ENCODE results near the gene PPP2R1B. TPM values are rescaled to one million over a fixed set of nuclear protein-coding genes. Genes with fewer than 3 reads are reported as not detected.

PPP2R1B gene
- 10 to 100 TPM; 22.4 to 39.2 (median 25.3) TPM for total RNA-seq

DNA sequence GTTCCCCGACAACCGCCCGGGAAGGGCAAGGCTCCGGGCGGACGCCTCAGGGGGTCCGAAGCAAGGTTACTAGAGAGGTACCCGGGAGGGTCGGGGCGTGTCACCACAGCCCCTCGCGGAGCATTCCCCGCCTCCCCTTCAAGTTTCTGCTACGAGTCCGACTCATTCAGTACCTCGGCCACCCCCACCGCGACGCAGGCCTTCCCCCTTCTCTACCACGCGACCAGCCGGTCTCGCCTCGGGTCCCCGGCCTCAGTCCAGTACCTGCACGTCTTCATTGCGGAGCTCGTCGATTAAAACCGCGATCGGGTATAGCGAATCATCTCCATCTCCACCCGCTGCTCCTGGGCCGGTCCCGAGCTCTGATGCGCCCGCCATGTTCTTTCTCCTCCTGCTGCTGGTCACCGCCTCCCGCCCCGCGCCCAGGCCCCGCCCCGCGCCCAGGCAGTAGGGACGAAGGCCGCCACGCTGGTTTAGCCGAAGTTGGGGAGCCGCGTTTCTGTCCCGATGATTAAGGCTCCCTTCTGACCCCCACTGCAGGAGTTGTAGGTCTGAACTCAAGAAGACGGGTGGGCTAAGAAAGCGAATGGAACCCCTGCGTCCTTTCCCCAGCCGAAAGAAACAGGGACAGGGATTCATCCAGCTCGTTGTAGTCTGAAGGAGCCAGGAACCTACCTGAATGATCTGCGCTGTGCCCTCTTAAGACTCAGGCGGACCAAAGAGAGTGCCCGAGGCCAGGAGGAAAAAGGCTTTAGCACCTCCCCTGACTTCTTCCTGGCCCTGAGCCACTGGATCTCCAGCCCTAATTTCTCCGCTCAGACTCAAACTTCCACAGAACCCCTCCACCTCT is at the start of gene PPP2R1B:
TSS of gene PPP2R1B (minus strand) at position 406 of the 850 bp plus-strand sequence. CDS start at position 378, 28 bp downstream.
- peak within 1 kb of the TSS; percentile 64 to 93 (median 89) for H3K4me3 ChIP-seq (replicated peaks in 1 of 3)
- H3K4me1 ChIP-seq = peaks cover 7 to 14% of the 10 kb centered on the region in 2 donors
- intact Hi-C loops (cut with DNase I) = no loop called here
- H3K27me3 ChIP-seq = no peaks in the 10 kb centered on the region
- TF ChIP-seq, protein P1, sequence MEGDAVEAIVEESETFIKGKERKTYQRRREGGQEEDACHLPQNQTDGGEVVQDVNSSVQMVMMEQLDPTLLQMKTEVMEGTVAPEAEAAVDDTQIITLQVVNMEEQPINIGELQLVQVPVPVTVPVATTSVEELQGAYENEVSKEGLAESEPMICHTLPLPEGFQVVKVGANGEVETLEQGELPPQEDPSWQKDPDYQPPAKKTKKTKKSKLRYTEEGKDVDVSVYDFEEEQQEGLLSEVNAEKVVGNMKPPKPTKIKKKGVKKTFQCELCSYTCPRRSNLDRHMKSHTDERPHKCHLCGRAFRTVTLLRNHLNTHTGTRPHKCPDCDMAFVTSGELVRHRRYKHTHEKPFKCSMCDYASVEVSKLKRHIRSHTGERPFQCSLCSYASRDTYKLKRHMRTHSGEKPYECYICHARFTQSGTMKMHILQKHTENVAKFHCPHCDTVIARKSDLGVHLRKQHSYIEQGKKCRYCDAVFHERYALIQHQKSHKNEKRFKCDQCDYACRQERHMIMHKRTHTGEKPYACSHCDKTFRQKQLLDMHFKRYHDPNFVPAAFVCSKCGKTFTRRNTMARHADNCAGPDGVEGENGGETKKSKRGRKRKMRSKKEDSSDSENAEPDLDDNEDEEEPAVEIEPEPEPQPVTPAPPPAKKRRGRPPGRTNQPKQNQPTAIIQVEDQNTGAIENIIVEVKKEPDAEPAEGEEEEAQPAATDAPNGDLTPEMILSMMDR (IDR thresholded peaks at IDR 0.05) = no peak
- peak in 1 of 2 donors; percentile 92 for TF ChIP-seq POLR2A (IDR thresholded peaks at IDR 0.05)
- WGBS, 2 donors = 0 to 1% methylated on average over 26 to 44 of the region's 61 CpGs
- DNase-seq = peak; percentile 92 to 93
- peak within 1 kb of the TSS; percentile 89 to 98 (median 93) for H3K27ac ChIP-seq
- H3K36me3 ChIP-seq = peaks cover 0 to 6% of the 10 kb centered on the region in 2 donors
- no peaks in the 10 kb centered on the region for H3K9me3 ChIP-seq

DNA sequence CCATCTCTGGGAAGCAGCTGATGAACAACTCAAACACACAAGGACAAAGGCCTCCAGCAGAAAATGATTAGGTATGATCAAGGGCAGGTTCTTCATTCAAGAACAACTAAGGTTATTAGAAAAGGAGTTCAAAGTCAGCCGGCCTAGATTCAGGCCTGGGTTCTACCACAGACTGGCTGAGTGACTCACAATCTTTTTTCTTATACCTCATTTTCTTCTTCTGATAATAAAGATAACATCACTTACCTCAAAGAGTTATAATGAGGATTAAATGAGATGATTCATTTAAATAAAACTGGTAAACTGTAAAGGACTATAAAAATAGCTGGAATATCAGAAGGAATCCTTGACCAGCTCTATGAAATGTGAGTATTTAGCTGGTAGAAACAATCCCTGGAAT is 49.3 kb upstream of the PPP2R1B start:
- peak overlapping the region in 1 of 3 donors; percentile 35 for H3K27ac ChIP-seq

DNA sequence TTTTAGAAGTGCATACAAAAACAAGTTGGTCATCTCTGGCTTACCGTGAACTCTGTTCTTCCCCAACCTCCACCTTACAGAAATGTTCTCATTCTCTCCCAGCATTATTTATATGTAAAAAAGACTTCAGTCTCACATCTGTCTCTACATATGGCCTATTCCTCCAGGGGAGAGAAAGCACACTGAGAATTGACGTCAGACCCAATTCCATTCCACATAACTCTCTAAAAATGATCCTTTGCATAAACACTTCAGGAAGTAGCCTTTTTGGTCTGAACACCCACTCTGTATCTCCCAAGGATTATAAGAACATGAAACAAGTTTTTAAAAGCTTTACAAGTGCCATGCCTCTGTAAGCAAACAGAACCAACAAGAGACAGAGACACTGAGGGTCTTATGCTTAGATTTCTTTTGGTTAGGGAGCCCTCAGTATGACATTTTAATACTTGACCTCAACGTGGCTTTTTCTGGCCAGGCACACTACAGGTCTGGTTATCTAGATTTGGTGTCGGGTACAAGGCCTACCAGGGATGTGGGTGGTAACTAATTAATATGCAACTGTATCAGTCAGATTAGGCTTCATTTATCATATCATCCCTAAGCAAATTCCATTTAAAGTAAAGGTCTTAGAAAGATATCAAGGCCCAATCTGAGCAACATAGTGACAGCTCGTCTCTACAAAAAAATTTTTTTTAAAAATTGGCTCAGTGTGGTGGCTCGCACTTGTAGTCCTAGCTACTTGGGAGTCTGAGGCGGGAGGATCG is 48.5 kb upstream of the PPP2R1B start:
- 76 to 80% methylated on average over 8 of the region's 8 CpGs for WGBS, 2 donors
- Histone ChIP-seq H3K4me3 (replicated peaks in 1 of 3) (no peak overlapping the region), H3K27me3 (no peaks in the 10 kb centered on the region), H3K4me1 (peaks cover 10 to 12% of the 10 kb centered on the region in 2 donors), H3K9me3 (no peaks in the 10 kb centered on the region), H3K27ac (peak overlapping the region in 2 of 3 donors; percentile 34 to 35), H3K36me3 (no peaks in the 10 kb centered on the region)
- DNase-seq = no peak
- intact Hi-C loops (cut with DNase I) = no loop called here
- no peak for TF ChIP-seq POLR2A (IDR thresholded peaks at IDR 0.05)
- TF ChIP-seq, protein P1 (IDR thresholded peaks at IDR 0.05) = no peak

More for the DNA sequence above, 49.3 kb upstream of the PPP2R1B start:
- TF ChIP-seq POLR2A (IDR thresholded peaks at IDR 0.05) = no peak
- TF ChIP-seq, protein P1 (IDR thresholded peaks at IDR 0.05) = no peak
- H3K9me3 ChIP-seq = no peaks in the 10 kb centered on the region
- no peak overlapping the region for H3K4me3 ChIP-seq (replicated peaks in 1 of 3)
- no peaks in the 10 kb centered on the region for H3K27me3 ChIP-seq
- peaks cover 10 to 19% of the 10 kb centered on the region in 2 donors for H3K4me1 ChIP-seq
- intact Hi-C loops (cut with DNase I) = no loop called here
- H3K36me3 ChIP-seq = no peaks in the 10 kb centered on the region
- WGBS, 2 donors = 96 to 98% methylated on average over 1 of the region's 1 CpG
- no peak for DNase-seq

DNA sequence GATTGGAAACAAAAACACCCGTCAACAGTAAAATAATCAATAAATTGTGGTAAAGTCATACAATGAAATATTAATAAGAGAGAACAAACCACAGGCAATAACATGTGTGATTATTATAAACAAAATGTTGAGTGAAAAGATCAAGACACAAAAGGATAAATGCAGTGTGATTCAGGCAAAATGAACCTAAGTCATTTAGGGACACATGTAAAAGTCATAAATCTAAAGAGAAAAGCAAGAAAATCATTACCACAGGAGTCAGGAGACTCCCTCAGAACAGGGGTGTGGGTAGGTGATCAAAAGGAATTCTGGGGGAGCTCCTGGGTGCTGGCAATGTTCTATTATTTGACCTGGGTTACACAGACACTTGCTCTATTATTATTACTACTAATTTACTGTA is 47.9 kb upstream of the PPP2R1B start:
- Histone ChIP-seq H3K4me3 (replicated peaks in 1 of 3) (no peak overlapping the region), H3K4me1 (peaks cover 10 to 11% of the 10 kb centered on the region in 2 donors), H3K27me3 (no peaks in the 10 kb centered on the region), H3K36me3 (no peaks in the 10 kb centered on the region), H3K27ac (peak overlapping the region in 2 of 3 donors; percentile 34 to 35), H3K9me3 (no peaks in the 10 kb centered on the region)
- 93 to 99% methylated on average over 1 of the region's 1 CpG for WGBS, 2 donors
- no peak for TF ChIP-seq POLR2A (IDR thresholded peaks at IDR 0.05)
- TF ChIP-seq, protein P1 (IDR thresholded peaks at IDR 0.05) = no peak
- intact Hi-C loops (cut with DNase I) = no loop called here
- no peak for DNase-seq
